ENCODE measurements around the gene PHKA2. TPM values are rescaled to one million over a fixed set of nuclear protein-coding genes. Genes with fewer than 3 reads are reported as not detected.
A peak's percentile ranks its signal among the peaks of the same experiment; 100 is the strongest.

PHKA2 gene
- total RNA-seq, 3 donors from 2014 or later: 23.5 to 41.8 (median 33.6) TPM

- no peak overlapping the region for H3K4me3 ChIP-seq
- DNase-seq (no peak), ATAC-seq (no peak)
- intact Hi-C loops (cut with DNase I, micrococcal nuclease): no loop called here
- peaks cover 8% of the 10 kb centered on the region for H3K4me1 ChIP-seq (ENCODE audit: low read depth)
- H3K36me3 ChIP-seq (ENCODE audit: low read depth): no peaks in the 10 kb centered on the region
- no peaks in the 10 kb centered on the region for H3K9me3 ChIP-seq
- TF ChIP-seq CTCF (IDR thresholded peaks at IDR 0.05): no peak
Measured at GRCh38 chrX:18889346-18890048, 94.4 kb downstream of the PHKA2 start.

- no peak overlapping the region for H3K4me3 ChIP-seq
- TF ChIP-seq CTCF (IDR thresholded peaks at IDR 0.05): no peak
- DNase-seq: no peak
- H3K36me3 ChIP-seq (ENCODE audit: low read depth): no peaks in the 10 kb centered on the region
- ATAC-seq: no peak
- intact Hi-C loops (cut with DNase I, micrococcal nuclease): no loop called here
- peaks cover 8% of the 10 kb centered on the region for H3K4me1 ChIP-seq (ENCODE audit: low read depth)
- no peaks in the 10 kb centered on the region for H3K9me3 ChIP-seq
Measured at GRCh38 chrX:18888281-18888680, 95.6 kb downstream of the PHKA2 start.

- Histone ChIP-seq H3K36me3 (ENCODE audit: low read depth) (no peaks in the 10 kb centered on the region), H3K4me3 (no peak overlapping the region), H3K4me1 (ENCODE audit: low read depth) (peaks cover 8% of the 10 kb centered on the region), H3K9me3 (no peaks in the 10 kb centered on the region)
- TF ChIP-seq CTCF (IDR thresholded peaks at IDR 0.05): no peak
- DNase-seq (no peak), ATAC-seq (no peak)
- intact Hi-C loops (cut with DNase I, micrococcal nuclease): no loop called here
Measured at GRCh38 chrX:18887825-18888212, 96.1 kb downstream of the PHKA2 start.

- H3K4me3 ChIP-seq: no peak overlapping the region
- DNase-seq: peak; percentile 65 to 75 (median 74)
- TF ChIP-seq CTCF (IDR thresholded peaks at IDR 0.05): no peak
- H3K9me3 ChIP-seq: no peaks in the 10 kb centered on the region
- intact Hi-C loops (cut with DNase I, micrococcal nuclease): no loop called here
- no peaks in the 10 kb centered on the region for H3K36me3 ChIP-seq (ENCODE audit: low read depth)
- peaks cover 8% of the 10 kb centered on the region for H3K4me1 ChIP-seq (ENCODE audit: low read depth)
- ATAC-seq: peak; percentile 65
Measured at GRCh38 chrX:18887177-18887824, 96.6 kb downstream of the PHKA2 start.

- Histone ChIP-seq H3K36me3 (ENCODE audit: low read depth) (no peaks in the 10 kb centered on the region), H3K9me3 (no peaks in the 10 kb centered on the region), H3K4me1 (ENCODE audit: low read depth) (peaks cover 8% of the 10 kb centered on the region), H3K4me3 (no peak overlapping the region)
- intact Hi-C loops (cut with DNase I, micrococcal nuclease): no loop called here
- peak; percentile 88 for ATAC-seq
- peak; percentile 31 for TF ChIP-seq CTCF (IDR thresholded peaks at IDR 0.05)
- DNase-seq: peak; percentile 81 to 84 (median 82)
Measured at GRCh38 chrX:18886344-18887161, 97.4 kb downstream of the PHKA2 start.

All from mucosa of descending colon (tissue), 3 donors.